HG03442 (cell line): ENCODE measurements around the gene ARMS2.

Experiments
- ATAC-seq: cut with Tn5 transposase; IDR thresholded peaks from one replicate; pipeline ENCODE4 v1.9.1; 2021; ENCODE audit warnings: mild to moderate bottlenecking, moderate library complexity; ENCODE audit not compliant: unreplicated experiment

The ARMS2 gene

GRCh38 chr10:122469848-122470247 is 15.4 kb downstream of the ARMS2 start:
- no peak for ATAC-seq

- no peak for ATAC-seq
These were observed 17.2 kb downstream of the ARMS2 start for GRCh38 chr10:122471531-122472177.

- ATAC-seq = no peak
These were observed 18.7 kb downstream of the ARMS2 start for GRCh38 chr10:122473116-122473515.

GRCh38 chr10:122474131-122474818 is 19.8 kb downstream of the ARMS2 start:
- no peak for ATAC-seq

GRCh38 chr10:122475100-122475499 is 20.6 kb downstream of the ARMS2 start:
- no peak for ATAC-seq

GRCh38 chr10:122475591-122476332 is 21.3 kb downstream of the ARMS2 start:
- no peak for ATAC-seq

- ATAC-seq = no peak
These were observed 21.9 kb downstream of the ARMS2 start for GRCh38 chr10:122476333-122476695.

- no peak for ATAC-seq
These were observed 23.0 kb downstream of the ARMS2 start for GRCh38 chr10:122477436-122477835.

GRCh38 chr10:122478971-122479370 is 24.5 kb downstream of the ARMS2 start:
- ATAC-seq = no peak

- no peak for ATAC-seq
These were observed 25.8 kb downstream of the ARMS2 start for GRCh38 chr10:122480146-122480833.

- ATAC-seq = no peak
These were observed 27.0 kb downstream of the ARMS2 start for GRCh38 chr10:122481296-122482056.

- no peak for ATAC-seq
These were observed 30.0 kb downstream of the ARMS2 start for GRCh38 chr10:122484276-122485060.

- ATAC-seq = no peak
These were observed 31.2 kb downstream of the ARMS2 start for GRCh38 chr10:122485670-122486069.

- no peak for ATAC-seq
These were observed 32.1 kb downstream of the ARMS2 start for GRCh38 chr10:122486406-122487080.

- ATAC-seq = no peak
These were observed 32.8 kb downstream of the ARMS2 start for GRCh38 chr10:122487174-122487765.

GRCh38 chr10:122490268-122490667 is 35.8 kb downstream of the ARMS2 start:
- no peak for ATAC-seq

- no peak for ATAC-seq
These were observed 36.6 kb downstream of the ARMS2 start for GRCh38 chr10:122490786-122491680.

GRCh38 chr10:122492006-122492405 is 37.6 kb downstream of the ARMS2 start:
- no peak for ATAC-seq
